GM12801 (cell line): Measurements from ENCODE around the gene FAM184A.

Experiments used
- TF ChIP-seq, protein P1 (sequence below): IDR thresholded peaks from one replicate; pipeline ENCODE4 v1.5.1; 2011; ENCODE audit warnings: control low read depth; ENCODE audit not compliant: insufficient read length; ENCODE audit errors: extremely low read depth

Gene FAM184A

DNA sequence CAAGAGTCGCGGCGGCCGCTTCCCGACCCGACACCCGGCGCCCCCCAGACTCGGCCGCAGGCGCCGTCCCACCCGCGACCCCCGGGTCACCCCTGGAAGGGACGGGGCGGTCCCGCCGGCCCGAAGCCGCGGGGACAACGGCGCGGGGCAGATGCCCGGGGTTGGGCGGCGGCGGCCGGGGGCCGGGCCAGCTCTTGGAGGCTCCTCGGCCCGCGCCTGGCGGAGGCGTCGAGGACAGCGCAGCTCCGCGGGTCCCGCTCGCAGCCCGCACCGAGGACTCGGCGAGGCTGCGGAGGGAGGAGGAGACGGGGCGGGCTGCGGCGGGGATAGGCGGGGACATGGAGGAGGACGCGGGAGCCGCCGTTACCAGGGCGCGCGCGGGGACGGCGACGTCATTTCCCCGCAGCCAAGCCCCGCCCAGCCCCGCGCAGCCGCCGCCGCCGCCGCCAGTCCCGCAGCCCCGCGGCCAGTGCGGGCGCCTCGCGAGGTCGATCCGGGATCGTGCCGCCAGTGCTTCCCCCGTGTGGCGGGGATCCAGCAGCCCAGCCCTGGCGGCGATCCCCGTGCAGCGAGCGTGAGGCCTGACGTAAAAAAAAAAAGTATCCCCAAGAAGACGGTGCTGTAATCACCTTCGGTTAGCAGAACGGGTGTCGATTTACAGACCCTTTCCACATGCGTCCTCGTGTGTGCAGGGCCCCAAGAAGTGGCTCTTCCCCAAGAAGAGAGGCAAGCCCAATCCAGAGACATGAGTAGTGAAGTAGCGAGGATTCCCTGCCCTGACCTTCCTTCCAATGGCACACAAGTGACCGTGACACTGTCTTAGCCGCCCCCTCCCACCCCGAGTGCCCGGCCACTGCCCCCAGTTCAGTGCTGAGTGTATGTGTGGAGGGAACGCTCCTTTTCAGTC, at the start of gene FAM184A:
FAM184A (minus strand) TSS at position 289 of the 907 bp plus-strand sequence. CDS start 365 bp downstream, outside the sequence.
- TF ChIP-seq, protein P1, sequence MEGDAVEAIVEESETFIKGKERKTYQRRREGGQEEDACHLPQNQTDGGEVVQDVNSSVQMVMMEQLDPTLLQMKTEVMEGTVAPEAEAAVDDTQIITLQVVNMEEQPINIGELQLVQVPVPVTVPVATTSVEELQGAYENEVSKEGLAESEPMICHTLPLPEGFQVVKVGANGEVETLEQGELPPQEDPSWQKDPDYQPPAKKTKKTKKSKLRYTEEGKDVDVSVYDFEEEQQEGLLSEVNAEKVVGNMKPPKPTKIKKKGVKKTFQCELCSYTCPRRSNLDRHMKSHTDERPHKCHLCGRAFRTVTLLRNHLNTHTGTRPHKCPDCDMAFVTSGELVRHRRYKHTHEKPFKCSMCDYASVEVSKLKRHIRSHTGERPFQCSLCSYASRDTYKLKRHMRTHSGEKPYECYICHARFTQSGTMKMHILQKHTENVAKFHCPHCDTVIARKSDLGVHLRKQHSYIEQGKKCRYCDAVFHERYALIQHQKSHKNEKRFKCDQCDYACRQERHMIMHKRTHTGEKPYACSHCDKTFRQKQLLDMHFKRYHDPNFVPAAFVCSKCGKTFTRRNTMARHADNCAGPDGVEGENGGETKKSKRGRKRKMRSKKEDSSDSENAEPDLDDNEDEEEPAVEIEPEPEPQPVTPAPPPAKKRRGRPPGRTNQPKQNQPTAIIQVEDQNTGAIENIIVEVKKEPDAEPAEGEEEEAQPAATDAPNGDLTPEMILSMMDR = no peak

- TF ChIP-seq, protein P1 = no peak
These were observed 49.2 kb upstream of the FAM184A start for GRCh38 chr6:119127627-119128026.

DNA sequence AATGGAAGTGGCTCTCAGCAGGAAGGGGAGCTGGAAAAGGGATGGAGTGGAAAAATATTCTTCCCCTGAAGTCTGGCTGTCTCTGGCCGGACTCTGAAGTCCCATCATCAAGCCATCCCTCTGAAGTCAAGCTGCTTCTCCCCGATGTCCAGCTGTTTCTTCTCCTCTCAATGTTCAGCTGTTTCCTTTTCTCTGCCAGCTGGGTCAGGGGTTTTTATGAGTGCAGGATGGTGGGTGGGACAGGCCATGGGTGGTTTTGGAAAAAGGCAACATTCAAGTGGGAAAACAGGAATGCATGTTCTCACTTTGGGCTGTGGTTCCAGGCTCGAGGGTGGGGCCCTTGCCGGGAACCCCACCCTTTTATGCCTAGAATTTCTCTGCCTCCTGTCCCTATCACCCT, 48.4 kb upstream of the FAM184A start:
- TF ChIP-seq, protein P1 = no peak

DNA sequence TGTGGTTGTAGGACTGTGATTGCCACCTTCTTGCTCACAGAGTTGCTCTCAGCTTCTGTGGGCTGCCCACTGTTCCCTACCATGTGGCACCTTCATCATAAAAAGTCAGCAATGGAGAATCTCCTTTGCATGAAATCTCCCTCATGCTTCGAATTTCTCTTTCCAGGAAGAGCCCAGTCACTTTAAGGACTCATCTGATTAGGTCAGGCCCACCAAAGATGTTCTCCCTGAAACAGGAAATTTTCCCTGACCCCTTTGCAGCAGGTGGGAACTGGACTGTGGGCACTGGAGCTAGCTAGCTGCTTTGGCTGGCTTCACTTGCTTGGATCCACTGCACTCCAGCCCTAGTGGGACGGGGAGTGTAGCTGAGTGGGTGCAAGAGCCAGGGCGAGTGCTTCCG, 47.7 kb upstream of the FAM184A start:
- TF ChIP-seq, protein P1 = no peak

GRCh38 chr6:119125576-119125975, 47.1 kb upstream of the FAM184A start:
- TF ChIP-seq, protein P1 = no peak

GRCh38 chr6:119124079-119124824, 45.8 kb upstream of the FAM184A start:
- TF ChIP-seq, protein P1 = no peak

DNA sequence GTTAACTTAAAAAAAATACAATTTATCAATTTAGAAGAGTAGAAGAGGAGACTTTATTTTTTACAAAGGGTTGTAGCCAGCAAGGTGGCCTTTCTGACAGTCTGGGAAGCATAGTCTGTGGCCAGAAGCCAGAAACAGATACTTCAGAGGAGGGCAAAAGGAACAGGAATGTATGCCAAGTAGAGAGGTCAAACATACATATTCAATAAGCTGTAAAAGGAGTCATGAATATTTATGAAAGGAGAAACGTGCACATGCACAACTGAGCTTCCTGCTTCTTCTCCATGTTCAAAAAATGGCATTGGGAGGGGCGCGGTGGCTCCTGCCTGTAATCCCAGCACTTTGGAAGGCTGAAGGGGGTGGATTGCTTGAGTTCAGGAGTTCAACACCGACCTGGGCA, 43.9 kb upstream of the FAM184A start:
- TF ChIP-seq, protein P1 = no peak
